SU-DHL-6 (cell line): Measurements from ENCODE around the gene DDX41.

ENCODE experiments used
- EZH2phosphoT487 ChIP-seq: fragments of 200-600 bp; sonication (generic), shearing (Covaris generic); conservative IDR thresholded peaks from 2 replicates; pipeline ENCODE4 v1.6.1; 2018; ENCODE audit warnings: mild to moderate bottlenecking, antibody characterized with exemption, low read length, moderate library complexity, mixed read lengths
- TF ChIP-seq, protein P1 (sequence below): fragments of 200-600 bp; sonication (generic); IDR thresholded peaks from one replicate; pipeline ENCODE4 v1.5.1; 2017; ENCODE audit warnings: antibody characterized with exemption, mild to moderate bottlenecking, low read length, moderate library complexity; ENCODE audit not compliant: insufficient read depth, poor library complexity, severe bottlenecking

DNA sequence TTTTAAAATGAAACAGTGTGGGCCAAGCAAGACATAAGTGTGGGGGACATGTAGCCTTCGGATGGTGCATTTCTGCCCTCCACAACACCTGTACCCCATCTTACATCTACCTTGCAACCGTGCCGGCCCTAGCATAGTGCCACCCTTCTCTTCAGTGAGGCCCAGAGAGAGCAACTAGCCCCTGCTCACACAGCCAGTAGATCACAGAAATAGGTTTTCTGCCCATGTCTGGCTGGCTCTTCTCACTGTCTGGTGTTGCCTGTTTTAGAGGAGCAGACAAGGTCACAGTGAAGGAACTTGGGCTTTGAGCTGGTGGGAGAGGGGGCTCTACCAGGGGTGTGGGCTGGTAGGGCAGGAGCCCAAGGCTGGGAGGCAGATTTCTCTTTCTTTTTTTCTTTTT, 30.5 kb downstream of the DDX41 start:
- TF ChIP-seq, protein P1, sequence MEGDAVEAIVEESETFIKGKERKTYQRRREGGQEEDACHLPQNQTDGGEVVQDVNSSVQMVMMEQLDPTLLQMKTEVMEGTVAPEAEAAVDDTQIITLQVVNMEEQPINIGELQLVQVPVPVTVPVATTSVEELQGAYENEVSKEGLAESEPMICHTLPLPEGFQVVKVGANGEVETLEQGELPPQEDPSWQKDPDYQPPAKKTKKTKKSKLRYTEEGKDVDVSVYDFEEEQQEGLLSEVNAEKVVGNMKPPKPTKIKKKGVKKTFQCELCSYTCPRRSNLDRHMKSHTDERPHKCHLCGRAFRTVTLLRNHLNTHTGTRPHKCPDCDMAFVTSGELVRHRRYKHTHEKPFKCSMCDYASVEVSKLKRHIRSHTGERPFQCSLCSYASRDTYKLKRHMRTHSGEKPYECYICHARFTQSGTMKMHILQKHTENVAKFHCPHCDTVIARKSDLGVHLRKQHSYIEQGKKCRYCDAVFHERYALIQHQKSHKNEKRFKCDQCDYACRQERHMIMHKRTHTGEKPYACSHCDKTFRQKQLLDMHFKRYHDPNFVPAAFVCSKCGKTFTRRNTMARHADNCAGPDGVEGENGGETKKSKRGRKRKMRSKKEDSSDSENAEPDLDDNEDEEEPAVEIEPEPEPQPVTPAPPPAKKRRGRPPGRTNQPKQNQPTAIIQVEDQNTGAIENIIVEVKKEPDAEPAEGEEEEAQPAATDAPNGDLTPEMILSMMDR = no peak
- no peak for TF ChIP-seq EZH2phosphoT487
